ENCODE measurements around the gene DNAH14.

GRCh38 chr1:224920930-224921329 lies 8.5 kb upstream of the DNAH14 start:
- no peak for TF ChIP-seq CTCF (IDR thresholded peaks at IDR 0.05)
- no peak for TF ChIP-seq POLR2A (IDR thresholded peaks at IDR 0.05)
